ENCODE results near the gene RASSF1.

RASSF1 gene

GRCh38 chr3:50369012-50369670 lies 28.5 kb upstream of the RASSF1 start:
- DNase-seq (ENCODE audit: low read depth) = no peak
- TF ChIP-seq, protein P1, sequence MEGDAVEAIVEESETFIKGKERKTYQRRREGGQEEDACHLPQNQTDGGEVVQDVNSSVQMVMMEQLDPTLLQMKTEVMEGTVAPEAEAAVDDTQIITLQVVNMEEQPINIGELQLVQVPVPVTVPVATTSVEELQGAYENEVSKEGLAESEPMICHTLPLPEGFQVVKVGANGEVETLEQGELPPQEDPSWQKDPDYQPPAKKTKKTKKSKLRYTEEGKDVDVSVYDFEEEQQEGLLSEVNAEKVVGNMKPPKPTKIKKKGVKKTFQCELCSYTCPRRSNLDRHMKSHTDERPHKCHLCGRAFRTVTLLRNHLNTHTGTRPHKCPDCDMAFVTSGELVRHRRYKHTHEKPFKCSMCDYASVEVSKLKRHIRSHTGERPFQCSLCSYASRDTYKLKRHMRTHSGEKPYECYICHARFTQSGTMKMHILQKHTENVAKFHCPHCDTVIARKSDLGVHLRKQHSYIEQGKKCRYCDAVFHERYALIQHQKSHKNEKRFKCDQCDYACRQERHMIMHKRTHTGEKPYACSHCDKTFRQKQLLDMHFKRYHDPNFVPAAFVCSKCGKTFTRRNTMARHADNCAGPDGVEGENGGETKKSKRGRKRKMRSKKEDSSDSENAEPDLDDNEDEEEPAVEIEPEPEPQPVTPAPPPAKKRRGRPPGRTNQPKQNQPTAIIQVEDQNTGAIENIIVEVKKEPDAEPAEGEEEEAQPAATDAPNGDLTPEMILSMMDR (IDR thresholded peaks at IDR 0.05; ENCODE audit: control insufficient read depth, insufficient read depth, low read depth, low read length, missing control alignments) = no peak
- no peak overlapping the region for H3K4me3 ChIP-seq (ENCODE audit: control insufficient read depth, low read depth, low read length)

DNA sequence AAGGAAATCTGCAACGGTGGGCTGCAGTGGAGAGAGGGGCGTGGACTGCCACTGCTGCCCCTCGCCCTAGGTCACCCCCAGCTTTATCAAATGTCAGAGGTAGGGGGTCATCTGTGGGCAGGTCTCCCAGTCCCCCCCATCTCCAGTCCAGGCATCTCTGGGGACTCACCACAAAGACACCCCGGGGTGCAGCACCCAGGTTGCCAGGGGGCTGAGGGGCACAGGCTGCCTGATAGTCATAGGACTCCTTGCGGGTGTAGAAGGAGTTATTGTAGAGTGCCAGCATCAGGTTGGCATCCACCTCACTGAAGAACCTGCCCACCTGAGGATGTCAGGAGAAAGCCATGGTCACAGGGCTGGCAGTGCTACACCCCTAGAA lies 25.2 kb upstream of the RASSF1 start:
- no peak for DNase-seq (ENCODE audit: low read depth)
- no peak overlapping the region for H3K4me3 ChIP-seq (ENCODE audit: control insufficient read depth, low read depth, low read length)
- TF ChIP-seq, protein P1 (IDR thresholded peaks at IDR 0.05; ENCODE audit: control insufficient read depth, insufficient read depth, low read depth, low read length, missing control alignments) = no peak

DNA sequence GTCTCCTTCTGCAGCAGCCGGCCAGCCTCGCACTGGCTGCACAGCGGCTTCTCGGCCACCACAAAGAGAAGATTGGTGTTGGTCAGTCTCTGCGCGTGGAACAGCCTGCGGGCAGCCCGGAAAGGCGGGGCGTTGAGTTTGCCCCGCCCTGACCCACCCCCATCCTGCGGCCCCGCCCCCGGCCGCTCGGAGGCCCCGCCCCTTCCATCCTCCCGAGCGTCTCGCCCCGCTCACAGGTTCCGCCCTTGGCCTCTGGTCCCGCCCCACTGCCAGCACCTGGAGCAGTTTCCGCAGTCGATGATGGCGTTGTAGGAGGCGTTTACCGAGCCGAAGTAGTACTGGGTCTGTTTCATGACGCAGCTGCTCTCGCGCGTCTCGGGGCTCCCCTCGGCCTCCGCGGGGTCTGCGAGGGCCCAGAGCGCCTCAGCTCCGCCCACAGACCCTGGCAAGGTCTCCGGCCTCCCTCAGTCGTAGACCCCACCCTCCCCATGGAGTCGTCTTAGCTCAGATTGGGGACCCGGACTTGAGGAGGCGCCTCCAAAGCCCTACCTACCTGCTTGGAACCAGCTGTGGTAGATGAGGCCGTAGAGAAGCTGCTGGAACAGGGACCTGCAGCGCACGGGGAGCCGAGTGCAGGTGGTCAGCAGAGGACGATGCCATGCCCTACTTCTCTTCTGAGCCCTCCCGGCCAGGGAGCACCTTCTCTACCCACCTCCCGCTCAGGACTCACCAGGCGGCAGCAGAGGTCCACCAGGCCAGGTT lies 24.6 kb upstream of the RASSF1 start:
- H3K4me3 ChIP-seq (ENCODE audit: control insufficient read depth, low read depth, low read length) = peak overlapping the region; percentile 38
- no peak for DNase-seq (ENCODE audit: low read depth)
- TF ChIP-seq, protein P1 (IDR thresholded peaks at IDR 0.05; ENCODE audit: control insufficient read depth, insufficient read depth, low read depth, low read length, missing control alignments) = no peak

- TF ChIP-seq, protein P1 (IDR thresholded peaks at IDR 0.05; ENCODE audit: control insufficient read depth, insufficient read depth, low read depth, low read length, missing control alignments) = no peak
- peak overlapping the region; percentile 38 for H3K4me3 ChIP-seq (ENCODE audit: control insufficient read depth, low read depth, low read length)
- DNase-seq (ENCODE audit: low read depth) = no peak
Measured at GRCh38 chr3:50364573-50365079, 24.0 kb upstream of the RASSF1 start.

DNA sequence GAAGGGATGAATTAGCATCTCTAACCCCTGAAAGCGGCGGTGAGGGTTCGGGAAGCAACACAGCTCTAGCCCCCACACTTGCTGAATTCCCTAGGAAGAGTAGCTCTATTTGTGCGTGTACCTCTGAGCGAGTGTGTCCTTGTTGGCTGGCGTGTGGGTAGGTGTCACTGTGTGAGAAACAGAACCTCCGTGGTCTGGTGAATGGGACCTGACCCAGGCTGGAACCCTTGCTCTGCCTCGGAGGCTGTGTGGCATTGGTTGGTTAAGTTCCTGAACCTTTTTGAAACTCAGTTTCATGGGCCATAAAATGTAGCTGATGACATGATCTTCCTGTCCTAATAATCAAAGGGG lies 19.1 kb upstream of the RASSF1 start:
- H3K4me3 ChIP-seq (ENCODE audit: control insufficient read depth, low read depth, low read length) = peak overlapping the region; percentile 8
- TF ChIP-seq, protein P1 (IDR thresholded peaks at IDR 0.05; ENCODE audit: control insufficient read depth, insufficient read depth, low read depth, low read length, missing control alignments) = no peak
- no peak for DNase-seq (ENCODE audit: low read depth)

DNA sequence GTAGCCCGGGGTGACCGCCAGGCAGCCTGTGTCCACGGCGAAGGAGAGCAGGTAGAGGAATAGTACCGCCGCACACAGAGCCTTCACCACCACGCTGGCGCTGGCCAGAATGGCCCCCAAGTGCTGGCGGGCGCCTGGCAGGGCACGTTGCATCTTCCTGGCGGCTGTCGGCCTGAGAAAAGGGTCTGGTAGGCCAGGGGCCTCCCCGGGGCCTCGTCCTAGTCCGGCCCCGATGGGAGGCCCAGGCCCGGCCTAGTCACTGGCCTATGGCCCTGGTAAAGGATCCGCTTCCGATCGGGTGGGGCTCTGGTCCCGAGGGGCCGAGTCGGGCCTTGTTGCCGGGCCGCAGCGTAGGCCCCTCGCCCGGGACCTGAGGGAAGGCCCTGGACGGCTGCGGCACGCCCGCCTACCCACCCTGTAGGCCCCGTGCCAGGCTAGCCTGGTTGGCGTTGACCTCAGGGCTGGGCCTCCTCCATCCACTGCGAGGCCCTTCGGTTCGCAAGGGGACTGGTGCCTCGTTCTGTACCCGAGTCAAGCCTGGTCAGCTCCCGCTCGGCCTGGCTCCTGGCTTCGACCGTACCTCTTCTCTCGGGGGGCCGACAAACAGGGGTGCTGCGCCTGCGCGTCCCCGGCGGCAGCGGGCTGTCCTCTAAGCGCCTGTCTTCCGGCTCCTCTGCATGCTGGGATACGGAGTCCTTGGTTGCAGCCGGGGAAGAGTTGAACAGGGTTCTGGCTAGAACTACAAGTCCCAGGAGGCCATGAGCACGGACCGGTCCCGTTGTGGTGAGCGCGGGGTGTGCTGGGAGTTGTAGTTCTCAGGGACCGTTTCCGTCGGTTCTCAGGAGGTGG lies 18.5 kb upstream of the RASSF1 start, which contains the start of gene TMEM115:
TSS of gene TMEM115 (minus strand) at position 611 of the 849 bp plus-strand sequence. CDS start at position 153, 458 bp downstream.
- peak; percentile 96 for DNase-seq (ENCODE audit: low read depth)
- TF ChIP-seq, protein P1 (IDR thresholded peaks at IDR 0.05; ENCODE audit: control insufficient read depth, insufficient read depth, low read depth, low read length, missing control alignments) = no peak
- H3K4me3 ChIP-seq (ENCODE audit: control insufficient read depth, low read depth, low read length) = peak within 1 kb of the TSS; percentile 64
